ENCODE data around the gene APRT.

- TF ChIP-seq POLR2A (IDR thresholded peaks at IDR 0.05) (no peak), POLR2AphosphoS5 (IDR thresholded peaks at IDR 0.05) (no peak), CTCF (IDR thresholded peaks at IDR 0.05) (no peak), EP300 (IDR thresholded peaks at IDR 0.05; ENCODE audit: low read depth) (no peak)
Measured at GRCh38 chr16:88789594-88789993, 22.1 kb downstream of the APRT start.

Measured in transverse colon (tissue), 4 donors.